GM19397 (cell line): Measurements from ENCODE around the gene GSTCD.
"Not testable (repeated sequence)": the region's sequence is repeated elsewhere in the genome, so short reads cannot be mapped to it uniquely, and the experiment has no call there.

Experiments used
- ATAC-seq: cut with Tn5 transposase; IDR thresholded peaks from one replicate; pipeline ENCODE4 v1.9.1; 2021; ENCODE audit warnings: mild to moderate bottlenecking, moderate library complexity; ENCODE audit not compliant: unreplicated experiment

Gene GSTCD

GRCh38 chr4:105708181-105709080, at the start of gene GSTCD, which contains the start of gene INTS12:
GSTCD (plus strand) TSS chr4:105708784; CDS start chr4:105717614, 8,830 bp downstream.
INTS12 (minus strand) TSS chr4:105708689; CDS start chr4:105700005, 8,684 bp downstream.
- peak; percentile 81 for ATAC-seq

GRCh38 chr4:105659190-105659589, 49.4 kb upstream of the GSTCD start:
- no peak for ATAC-seq

GRCh38 chr4:105661028-105661427, 47.6 kb upstream of the GSTCD start:
- ATAC-seq = no peak

DNA sequence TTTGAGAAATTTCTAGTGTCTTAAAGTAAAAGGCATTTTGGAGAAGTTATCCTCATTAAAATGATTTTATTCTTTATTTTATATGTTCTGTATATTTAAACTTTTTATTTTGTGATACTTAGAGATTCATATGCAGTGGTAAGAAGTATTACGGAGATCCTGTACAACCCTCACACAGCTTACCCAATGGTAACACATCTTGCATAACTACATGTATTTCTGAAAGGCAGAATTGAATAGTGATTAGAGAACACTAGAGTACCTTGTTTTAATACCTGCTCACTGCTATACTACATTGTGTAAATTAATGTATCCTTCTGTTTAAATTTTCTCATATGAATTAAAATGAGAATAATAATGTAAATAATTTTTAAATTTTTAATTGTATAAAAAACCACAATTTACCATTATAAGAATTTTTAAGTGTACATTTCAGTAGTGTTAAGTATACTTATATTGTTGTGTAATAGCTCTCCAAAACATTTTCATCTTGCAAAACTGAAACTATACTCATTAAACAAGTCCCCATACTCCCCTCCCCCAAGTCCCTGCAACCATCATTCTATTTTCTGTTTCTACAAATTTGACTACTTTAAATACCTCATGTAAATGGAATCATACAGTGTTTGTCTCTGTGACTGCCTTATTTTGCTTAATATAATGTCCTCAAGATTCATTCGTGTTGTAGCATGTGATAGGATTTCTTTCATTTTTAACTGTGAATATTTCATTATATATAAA, 45.5 kb upstream of the GSTCD start:
- ATAC-seq = no peak

GRCh38 chr4:105666693-105667092, 41.9 kb upstream of the GSTCD start:
- no peak for ATAC-seq

DNA sequence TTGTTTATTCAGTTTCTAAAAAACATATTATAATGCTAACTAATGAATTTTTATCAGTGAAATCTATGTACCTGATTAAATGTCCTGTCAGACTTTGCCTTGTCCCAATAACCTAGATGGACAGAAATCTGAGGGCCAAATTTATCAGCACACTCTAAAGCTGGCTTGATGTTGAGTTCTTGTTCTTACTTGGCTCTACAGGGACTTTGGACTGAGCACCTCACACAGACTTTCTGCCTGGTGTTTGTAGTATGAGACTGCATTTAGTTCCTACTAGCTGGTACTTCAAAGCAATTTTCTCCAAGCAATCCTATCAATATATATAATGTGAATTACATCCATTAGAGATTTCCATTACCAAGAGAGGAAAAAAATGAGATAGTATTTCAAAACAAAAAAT, 37.9 kb upstream of the GSTCD start:
- no peak for ATAC-seq

DNA sequence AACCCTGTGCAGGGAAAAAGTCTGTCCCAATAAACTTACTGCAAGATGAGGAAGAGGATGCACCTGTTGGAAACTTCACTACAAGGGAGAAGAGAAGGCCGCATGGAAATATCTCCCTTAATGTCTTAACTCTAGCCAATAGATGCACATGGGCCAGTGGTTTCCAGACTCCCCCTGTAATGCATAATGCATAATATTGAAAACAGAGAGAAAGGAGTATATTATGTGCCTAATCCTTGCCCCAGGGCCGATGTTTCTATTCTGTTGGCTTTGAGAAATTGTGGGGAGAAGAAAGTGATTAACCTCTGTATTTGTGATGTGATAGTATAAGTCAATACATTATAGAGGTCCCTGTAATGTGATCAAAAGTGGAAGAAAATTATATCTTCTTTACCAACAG, 37.3 kb upstream of the GSTCD start:
- no peak for ATAC-seq

DNA sequence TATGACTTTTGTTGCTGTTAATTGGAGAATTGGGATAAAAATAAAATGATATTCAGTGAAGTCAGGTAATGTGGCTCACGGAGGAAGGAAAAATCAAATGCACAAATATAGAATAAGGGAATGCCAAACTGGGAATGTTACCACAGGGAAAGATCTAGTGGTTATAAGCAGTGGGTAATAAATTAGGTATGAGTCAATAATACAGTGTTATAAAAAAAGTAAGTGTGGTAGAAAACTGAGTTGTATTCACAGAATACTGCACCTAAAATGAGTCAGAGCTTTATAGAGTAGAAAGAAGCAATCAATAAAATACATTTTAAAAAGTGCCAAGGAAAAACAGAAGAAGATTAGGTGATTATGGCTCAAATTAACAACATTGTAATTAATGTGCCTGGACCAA, 34.6 kb upstream of the GSTCD start:
- ATAC-seq = no peak

- no peak for ATAC-seq
Measured at GRCh38 chr4:105677709-105678108, 30.9 kb upstream of the GSTCD start.

DNA sequence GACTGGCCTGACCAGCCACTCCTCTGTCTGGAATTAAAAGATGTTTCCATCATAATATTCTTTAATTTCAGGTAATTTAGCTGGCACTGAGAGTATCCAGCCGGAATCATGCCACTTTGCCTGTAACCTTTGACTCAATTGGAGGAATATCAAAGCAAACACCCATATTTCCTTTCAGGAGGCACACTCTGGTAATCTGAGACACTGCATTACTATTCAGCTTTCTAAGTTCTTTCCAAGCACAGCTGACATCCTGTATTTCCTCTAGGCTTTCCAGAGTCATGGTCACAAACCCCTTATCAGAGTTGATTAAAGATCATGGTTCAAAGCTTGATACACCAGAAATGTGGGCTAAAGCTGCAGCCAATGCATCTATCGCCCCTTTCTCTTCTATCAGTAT, 29.4 kb upstream of the GSTCD start:
- no peak for ATAC-seq

- ATAC-seq = no peak
Measured at GRCh38 chr4:105683038-105683437, 25.5 kb upstream of the GSTCD start.

- ATAC-seq = no peak
Measured at GRCh38 chr4:105686571-105686970, 22.0 kb upstream of the GSTCD start.

DNA sequence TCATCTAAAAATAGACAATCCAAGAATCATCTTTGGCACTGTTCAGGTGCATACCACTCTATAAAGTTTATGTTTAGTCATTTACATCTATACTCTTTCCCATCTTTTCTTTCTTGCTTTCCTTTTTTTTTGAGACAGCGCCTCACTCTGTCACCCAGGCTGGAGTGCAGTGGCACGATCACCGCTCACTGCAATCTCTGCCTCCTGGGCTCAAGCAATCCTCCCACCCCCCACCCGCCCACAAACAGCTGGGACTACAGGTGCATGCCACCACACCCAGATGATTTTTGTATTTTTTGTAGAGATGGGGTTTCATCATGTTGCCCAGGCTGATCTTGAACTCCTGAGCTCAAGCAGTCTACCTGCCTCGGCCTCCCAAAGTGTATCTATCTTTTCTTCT, 13.8 kb upstream of the GSTCD start:
- ATAC-seq = not testable (repeated sequence)

GRCh38 chr4:105695832-105696231, 12.8 kb upstream of the GSTCD start:
- ATAC-seq = not testable (repeated sequence)

DNA sequence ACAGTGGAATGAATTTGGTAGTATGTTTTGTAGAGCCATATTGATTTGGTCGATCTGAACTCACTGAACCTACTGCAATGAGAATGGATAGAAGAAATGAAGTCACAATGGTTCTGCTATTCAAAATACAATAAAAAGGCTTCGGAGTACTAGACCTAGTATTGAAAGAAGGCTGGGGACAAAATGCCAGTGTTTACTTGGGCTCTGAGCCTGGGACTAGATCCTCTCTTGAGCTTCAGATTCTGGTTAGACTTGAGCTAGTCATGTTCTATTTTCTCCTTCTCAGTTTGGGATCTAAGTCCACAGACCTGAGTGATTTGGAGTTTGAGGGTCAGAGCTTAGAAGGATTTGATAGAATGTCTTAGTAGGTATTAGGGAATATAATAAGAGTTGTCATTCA, 10.0 kb upstream of the GSTCD start:
- ATAC-seq = no peak

GRCh38 chr4:105707782-105708180, 803 bp upstream of the GSTCD start:
- ATAC-seq = no peak

- ATAC-seq = peak; percentile 42
Measured at GRCh38 chr4:105709081-105709450, 482 bp downstream of the GSTCD start.

- ATAC-seq = no peak
Measured at GRCh38 chr4:105710012-105710600, 1.5 kb downstream of the GSTCD start.

DNA sequence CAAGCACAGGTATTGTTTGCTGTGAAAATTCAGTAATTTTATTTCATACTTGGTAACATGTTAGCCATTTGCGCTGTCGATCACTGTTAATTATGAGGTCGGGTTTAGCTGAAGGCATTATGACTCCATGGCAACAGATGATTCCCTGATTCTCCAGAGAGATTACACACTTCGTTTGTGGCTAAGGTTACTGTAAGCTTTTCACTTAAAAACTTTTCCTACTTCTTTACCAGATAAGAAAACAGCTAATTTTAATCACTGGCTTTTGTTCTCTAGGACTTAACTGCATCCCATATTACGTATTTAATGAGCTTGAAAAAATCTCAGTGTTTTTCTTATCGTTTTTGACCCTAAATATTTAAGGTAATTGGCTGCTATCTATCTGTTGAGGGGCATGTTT, 2.1 kb downstream of the GSTCD start:
- no peak for ATAC-seq

- ATAC-seq = no peak
Measured at GRCh38 chr4:105712766-105713165, 4.2 kb downstream of the GSTCD start.

GRCh38 chr4:105714071-105714521, 5.5 kb downstream of the GSTCD start:
- peak; percentile 64 for ATAC-seq

GRCh38 chr4:105714932-105715331, 6.3 kb downstream of the GSTCD start:
- ATAC-seq = no peak
